ENCODE data around the gene ADGRV1.

DNA sequence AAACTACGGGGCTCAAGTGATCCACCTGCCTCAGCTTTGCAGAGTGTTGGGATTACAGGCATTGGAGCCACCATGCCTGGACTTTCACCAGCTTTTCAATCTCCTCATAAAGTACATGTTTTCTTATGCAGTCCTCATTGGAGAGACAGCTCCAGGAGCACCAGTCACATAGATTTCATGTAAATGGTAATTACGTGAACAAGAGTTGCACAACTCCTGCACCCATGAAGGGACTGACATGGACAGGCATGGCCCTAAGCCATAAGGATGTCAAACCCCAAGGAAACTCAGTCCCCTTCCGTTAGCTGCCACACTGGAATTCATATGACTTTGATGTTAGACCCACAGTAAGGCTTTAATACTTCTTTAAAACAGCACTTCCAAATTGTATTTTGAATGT is 7.6 kb upstream of the ADGRV1 start:
- TF ChIP-seq, protein P1, sequence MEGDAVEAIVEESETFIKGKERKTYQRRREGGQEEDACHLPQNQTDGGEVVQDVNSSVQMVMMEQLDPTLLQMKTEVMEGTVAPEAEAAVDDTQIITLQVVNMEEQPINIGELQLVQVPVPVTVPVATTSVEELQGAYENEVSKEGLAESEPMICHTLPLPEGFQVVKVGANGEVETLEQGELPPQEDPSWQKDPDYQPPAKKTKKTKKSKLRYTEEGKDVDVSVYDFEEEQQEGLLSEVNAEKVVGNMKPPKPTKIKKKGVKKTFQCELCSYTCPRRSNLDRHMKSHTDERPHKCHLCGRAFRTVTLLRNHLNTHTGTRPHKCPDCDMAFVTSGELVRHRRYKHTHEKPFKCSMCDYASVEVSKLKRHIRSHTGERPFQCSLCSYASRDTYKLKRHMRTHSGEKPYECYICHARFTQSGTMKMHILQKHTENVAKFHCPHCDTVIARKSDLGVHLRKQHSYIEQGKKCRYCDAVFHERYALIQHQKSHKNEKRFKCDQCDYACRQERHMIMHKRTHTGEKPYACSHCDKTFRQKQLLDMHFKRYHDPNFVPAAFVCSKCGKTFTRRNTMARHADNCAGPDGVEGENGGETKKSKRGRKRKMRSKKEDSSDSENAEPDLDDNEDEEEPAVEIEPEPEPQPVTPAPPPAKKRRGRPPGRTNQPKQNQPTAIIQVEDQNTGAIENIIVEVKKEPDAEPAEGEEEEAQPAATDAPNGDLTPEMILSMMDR (IDR thresholded peaks at IDR 0.05) = no peak
- TF ChIP-seq POLR2A (IDR thresholded peaks at IDR 0.05) (no peak), EP300 (IDR thresholded peaks at IDR 0.05) (no peak)

Data from tibial nerve (tissue), 4 donors.